Measurements from ENCODE around the gene FUNDC2. TPM values are rescaled to one million over a fixed set of nuclear protein-coding genes. Genes with fewer than 3 reads are reported as not detected.

FUNDC2 gene
- total and polyA plus RNA-seq, 11 donors = 147 to 445 (median 284) TPM

- no peaks in the 10 kb centered on the region for H3K9me3 ChIP-seq
- ATAC-seq (peak in 3 of 4 donors; percentile 64 to 79 (median 68)), DNase-seq (peak in 4 of 5 donors; percentile 37 to 48 (median 42))
- no peak overlapping the region for H3K27ac ChIP-seq
- no peak overlapping the region for H3K4me3 ChIP-seq
- peaks cover 0 to 34% (median 5%) of the 10 kb centered on the region in 12 donors for H3K4me1 ChIP-seq
- TF ChIP-seq POLR2A (IDR thresholded peaks at IDR 0.05) (no peak), CTCF (IDR thresholded peaks at IDR 0.05) (peak; percentile 38 to 68 (median 52))
- H3K27me3 ChIP-seq = no peaks in the 10 kb centered on the region
- H3K36me3 ChIP-seq = peaks cover 0 to 44% (median 23%) of the 10 kb centered on the region in 9 donors
- intact Hi-C loops (cut with DNase I) = no loop called here
- 36 to 46% (median 37%) methylated on average over 9 of the region's 9 CpGs for WGBS, 4 donors
Measured at GRCh38 chrX:155048977-155049619, 22.5 kb downstream of the FUNDC2 start.

- Histone ChIP-seq H3K4me1 (peaks cover 0 to 18% (median 11%) of the 10 kb centered on the region in 12 donors), H3K4me3 (no peak overlapping the region), H3K27ac (no peak overlapping the region), H3K9me3 (no peaks in the 10 kb centered on the region), H3K36me3 (peaks cover 0 to 53% (median 18%) of the 10 kb centered on the region in 9 donors), H3K27me3 (no peaks in the 10 kb centered on the region)
- intact Hi-C loops (cut with DNase I) = no loop called here
- 67 to 93% (median 83%) methylated on average over 5 of the region's 5 CpGs for WGBS, 4 donors
- TF ChIP-seq POLR2A (IDR thresholded peaks at IDR 0.05) (no peak), CTCF (IDR thresholded peaks at IDR 0.05) (no peak)
- ATAC-seq = no peak
- DNase-seq = no peak
Measured at GRCh38 chrX:155052738-155053498, 26.3 kb downstream of the FUNDC2 start.

- no peaks in the 10 kb centered on the region for H3K9me3 ChIP-seq
- H3K36me3 ChIP-seq = peaks cover 0 to 53% (median 18%) of the 10 kb centered on the region in 9 donors
- H3K27ac ChIP-seq = no peak overlapping the region
- ATAC-seq (no peak), DNase-seq (no peak)
- H3K4me3 ChIP-seq = no peak overlapping the region
- 69 to 88% (median 80%) methylated on average over 3 of the region's 3 CpGs for WGBS, 4 donors
- no peaks in the 10 kb centered on the region for H3K27me3 ChIP-seq
- H3K4me1 ChIP-seq = peaks cover 0 to 14% (median 7%) of the 10 kb centered on the region in 12 donors
- intact Hi-C loops (cut with DNase I) = loop anchor here in 1 of 10 donors (2.0 kb wide), 1 partner anchor 69 kb away; no protein-coding TSS in a partner anchor
- TF ChIP-seq CTCF (IDR thresholded peaks at IDR 0.05) = no peak
- TF ChIP-seq POLR2A (IDR thresholded peaks at IDR 0.05) = no peak
Measured at GRCh38 chrX:155053656-155054055, 27.0 kb downstream of the FUNDC2 start.

GRCh38 chrX:155054255-155054654, 27.6 kb downstream of the FUNDC2 start:
- intact Hi-C loops (cut with DNase I) = loop anchor here in 1 of 10 donors (2.0 kb wide), 1 partner anchor 69 kb away; no protein-coding TSS in a partner anchor
- Histone ChIP-seq H3K27ac (no peak overlapping the region), H3K4me1 (peaks cover 0 to 14% (median 5%) of the 10 kb centered on the region in 12 donors), H3K9me3 (no peaks in the 10 kb centered on the region), H3K36me3 (peaks cover 0 to 53% (median 18%) of the 10 kb centered on the region in 9 donors), H3K27me3 (no peaks in the 10 kb centered on the region), H3K4me3 (no peak overlapping the region)
- no peak for TF ChIP-seq CTCF (IDR thresholded peaks at IDR 0.05)
- TF ChIP-seq POLR2A (IDR thresholded peaks at IDR 0.05) = no peak
- DNase-seq (no peak), ATAC-seq (no peak)
- 78 to 92% (median 86%) methylated on average over 4 of the region's 4 CpGs for WGBS, 4 donors
